Ammon's horn (tissue), 1 donor: Measurements from ENCODE around the gene GALP.
"Not testable (repeated sequence)": the region's sequence is repeated elsewhere in the genome, so short reads cannot be mapped to it uniquely, and the experiment has no call there.

Experiments
- DNase-seq: peaks from one replicate; pipeline ENCODE4 v3.0.0-alpha.2; 2016; ENCODE audit warnings: low spot score

Gene GALP

DNA sequence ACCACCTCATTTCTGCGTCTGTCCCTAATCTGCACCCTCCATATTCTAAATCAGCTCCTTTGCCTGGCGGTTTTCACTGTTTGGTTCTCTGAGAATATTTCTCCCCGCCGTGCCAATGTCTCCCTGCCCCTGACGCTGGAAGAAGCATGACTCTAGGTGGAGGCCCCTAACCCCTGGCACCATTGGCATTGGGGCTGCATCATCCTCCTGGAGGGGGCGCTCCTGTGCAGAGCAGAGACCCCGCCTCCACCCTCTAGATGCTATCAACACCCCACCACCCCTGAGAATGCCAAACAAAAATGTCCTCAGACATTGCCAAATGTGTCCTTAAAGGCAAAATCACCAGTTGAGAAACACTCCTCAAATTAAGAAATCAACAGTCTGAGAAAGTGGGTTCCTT, 15.3 kb downstream of the GALP start:
- DNase-seq = no peak

DNA sequence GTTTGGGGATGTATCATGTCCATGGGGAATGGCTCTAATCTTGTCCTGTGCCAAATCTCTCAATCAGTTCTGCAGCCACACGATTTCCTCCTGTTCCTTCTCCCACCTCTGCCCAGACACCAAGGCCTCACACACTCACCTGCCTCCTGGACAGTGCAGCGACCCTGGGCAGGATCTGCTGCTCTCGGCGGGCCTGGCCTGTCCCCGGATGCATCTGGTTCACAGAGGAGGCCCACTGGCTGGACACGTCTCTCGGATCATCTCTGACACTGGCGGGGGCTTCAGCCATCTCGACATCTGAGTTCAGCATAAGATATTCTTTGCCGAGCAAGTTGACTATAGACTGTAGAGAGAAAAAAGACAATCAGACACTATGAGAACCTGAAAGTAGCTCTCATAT, 15.9 kb downstream of the GALP start:
- DNase-seq = no peak

DNA sequence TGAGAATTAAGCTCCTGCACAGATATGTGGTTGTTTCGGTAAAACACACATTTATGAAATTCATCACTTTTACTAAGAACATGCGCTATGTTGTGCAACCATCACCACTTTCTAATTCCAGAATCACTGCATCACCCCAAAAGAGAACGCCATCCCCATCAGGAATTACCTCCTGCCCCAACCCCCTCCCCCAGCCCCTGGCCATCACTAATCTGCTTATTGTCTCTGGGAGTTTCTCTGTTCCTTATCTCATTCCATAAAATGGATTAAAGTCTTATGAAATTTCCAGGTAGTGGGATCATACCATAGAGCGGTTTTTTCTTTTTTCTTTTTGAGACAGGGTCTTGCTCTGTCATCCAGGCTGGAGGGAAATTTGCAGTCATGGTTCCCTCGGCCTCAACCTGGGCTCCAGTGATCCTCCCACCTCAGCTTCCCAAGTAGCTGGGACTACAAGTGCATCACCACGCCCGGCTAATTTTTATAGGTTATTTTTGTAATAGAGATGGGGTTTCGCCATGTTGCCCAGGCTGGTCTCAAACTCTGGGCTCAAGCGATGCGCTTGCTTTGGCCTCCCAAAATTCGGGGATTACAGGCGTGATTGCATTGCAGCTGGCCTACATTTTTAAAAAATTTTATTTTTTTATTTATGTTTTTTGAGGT, 18.3 kb downstream of the GALP start:
- DNase-seq = no peak

DNA sequence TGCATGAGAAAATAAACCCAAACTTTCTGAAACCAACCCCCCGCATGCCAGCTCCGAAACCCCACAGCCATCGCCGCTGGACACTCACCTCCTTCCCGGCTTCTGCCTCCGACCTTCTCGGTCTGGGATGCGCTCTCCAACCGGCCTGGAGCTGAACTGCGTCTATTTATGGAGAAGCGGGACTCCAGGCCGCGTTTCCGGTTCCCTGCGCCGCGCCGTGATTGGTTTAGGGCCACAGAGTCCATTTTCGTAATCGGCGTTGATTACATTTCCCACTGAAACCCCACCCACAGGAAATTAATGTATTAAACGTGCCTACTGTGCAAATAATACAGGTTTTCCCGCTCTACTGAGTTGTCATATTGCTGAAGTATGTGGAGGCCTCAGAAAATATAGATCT, 21.8 kb downstream of the GALP start, which contains the start of gene ZSCAN5B:
TSS of gene ZSCAN5B (minus strand) at position 138 of the 400 bp plus-strand sequence. CDS start 4,731 bp downstream, outside the sequence.
- DNase-seq = not testable (repeated sequence)

DNA sequence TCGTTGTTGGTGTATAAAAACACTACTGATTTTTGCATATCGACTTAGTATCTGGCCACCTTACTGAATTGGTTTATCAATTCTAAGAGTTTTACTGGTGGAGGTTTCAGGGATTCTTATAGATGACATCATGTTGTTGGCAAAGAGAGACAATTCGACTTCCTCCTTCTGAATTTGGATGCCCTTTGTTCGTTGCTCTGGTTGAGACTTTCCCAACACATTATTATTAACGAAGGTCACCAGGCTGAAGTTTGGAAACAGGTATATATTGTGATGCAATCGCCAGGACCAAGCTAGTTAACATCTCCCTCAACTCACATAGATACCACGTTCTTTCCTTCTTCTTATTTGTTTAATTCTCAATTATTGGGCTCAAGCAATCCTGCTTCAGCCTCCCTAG, 23.9 kb downstream of the GALP start:
- no peak for DNase-seq

DNA sequence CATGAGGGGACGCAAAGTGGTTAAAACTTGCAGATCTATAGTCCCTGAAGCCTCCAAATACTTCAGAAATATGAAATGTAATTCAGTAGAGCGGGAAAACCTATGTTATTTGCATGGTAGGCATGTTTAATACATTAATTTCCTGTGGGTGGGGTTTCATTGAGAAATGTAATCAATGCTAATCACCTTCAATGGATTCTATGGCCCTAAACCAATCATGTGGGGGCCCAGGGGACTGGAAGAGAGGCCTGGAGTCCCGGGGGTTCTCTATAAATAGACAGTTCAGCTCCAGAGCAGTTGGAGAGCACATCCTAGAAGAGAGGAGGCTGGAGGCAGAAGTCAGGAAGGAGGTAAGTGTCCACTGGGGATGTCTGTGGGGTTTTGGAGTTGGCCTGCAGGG, 26.2 kb downstream of the GALP start, which contains the start of gene ZSCAN5C:
TSS of gene ZSCAN5C (plus strand) at position 301 of the 400 bp plus-strand sequence. CDS start 3,641 bp downstream, outside the sequence.
- no peak for DNase-seq

DNA sequence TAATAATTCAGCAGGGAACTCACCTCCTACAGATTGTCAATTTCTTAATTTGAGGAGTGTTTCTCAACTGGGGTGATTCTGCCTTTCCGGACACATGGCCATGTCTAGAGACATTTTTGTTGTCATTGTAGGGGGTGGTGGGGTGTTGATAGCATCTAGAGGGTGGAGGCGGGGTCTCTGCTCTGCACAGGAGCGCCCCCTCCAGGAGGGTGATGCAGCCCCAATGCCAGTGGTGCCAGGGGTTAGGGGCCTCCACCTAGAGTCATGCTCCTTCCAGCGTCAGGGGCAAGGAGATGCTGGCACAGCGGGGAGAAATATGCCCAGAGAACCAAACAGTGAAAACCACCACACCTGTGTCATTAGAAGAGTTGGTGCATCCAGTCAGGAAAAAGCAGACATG, 31.8 kb downstream of the GALP start:
- DNase-seq = not testable (repeated sequence)

DNA sequence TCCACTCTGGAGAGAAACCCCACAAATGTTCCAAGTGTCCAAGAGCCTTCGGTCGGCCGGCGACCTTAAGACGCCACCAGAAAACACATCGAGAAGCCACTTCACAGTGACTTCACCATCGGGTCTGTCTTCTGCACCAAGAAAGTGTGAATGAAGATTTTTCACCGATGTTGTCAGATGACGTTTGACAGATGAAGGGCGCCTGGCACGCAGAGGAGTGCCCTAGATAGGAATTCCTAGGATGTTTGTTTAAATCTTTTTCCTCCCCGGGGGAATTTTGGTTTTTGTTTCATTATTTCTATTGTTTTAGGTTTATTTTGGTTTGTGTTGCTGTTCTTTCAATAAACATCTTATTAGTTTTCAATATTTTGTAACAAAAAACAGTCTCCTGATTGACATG, 33.3 kb downstream of the GALP start:
- DNase-seq = no peak

DNA sequence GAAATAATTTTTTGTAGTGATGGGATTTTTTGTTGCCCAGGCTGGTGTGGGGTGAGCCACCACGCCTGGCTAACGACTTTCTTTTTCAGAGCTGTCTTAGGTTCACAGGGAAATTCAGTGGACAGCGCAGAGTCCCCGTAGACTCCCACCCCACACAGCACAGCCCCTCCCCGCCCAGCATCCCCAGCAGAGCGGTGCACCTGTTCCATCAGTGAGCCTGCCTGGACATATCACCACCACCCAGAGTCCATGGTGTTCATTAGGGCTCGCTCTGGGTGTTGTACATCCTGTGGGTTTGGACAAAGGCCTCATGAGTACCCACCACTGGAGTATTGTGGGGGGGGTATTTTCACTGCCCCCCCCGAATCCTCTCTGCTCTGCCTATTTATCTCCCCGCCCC, 34.2 kb downstream of the GALP start:
- DNase-seq = not testable (repeated sequence)

DNA sequence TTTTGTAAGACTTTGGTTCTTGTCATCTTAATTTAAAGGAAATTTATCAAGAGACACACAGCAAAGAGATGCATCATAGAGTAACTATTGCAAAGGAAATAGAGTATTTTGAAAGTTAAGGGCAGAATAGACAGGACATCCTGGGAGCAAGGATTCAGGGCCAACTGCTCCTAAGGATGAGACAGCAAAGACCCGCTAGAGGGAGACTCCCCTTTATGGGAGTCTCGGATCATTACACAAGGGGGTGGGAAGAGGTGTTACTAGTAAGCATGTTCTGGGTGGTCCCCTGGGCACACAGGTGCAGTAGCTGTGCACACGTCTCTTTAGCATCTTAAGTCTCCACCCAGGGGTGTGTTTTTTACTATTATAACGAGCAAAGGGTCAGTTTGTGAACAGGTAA, 35.9 kb downstream of the GALP start:
- no peak for DNase-seq

DNA sequence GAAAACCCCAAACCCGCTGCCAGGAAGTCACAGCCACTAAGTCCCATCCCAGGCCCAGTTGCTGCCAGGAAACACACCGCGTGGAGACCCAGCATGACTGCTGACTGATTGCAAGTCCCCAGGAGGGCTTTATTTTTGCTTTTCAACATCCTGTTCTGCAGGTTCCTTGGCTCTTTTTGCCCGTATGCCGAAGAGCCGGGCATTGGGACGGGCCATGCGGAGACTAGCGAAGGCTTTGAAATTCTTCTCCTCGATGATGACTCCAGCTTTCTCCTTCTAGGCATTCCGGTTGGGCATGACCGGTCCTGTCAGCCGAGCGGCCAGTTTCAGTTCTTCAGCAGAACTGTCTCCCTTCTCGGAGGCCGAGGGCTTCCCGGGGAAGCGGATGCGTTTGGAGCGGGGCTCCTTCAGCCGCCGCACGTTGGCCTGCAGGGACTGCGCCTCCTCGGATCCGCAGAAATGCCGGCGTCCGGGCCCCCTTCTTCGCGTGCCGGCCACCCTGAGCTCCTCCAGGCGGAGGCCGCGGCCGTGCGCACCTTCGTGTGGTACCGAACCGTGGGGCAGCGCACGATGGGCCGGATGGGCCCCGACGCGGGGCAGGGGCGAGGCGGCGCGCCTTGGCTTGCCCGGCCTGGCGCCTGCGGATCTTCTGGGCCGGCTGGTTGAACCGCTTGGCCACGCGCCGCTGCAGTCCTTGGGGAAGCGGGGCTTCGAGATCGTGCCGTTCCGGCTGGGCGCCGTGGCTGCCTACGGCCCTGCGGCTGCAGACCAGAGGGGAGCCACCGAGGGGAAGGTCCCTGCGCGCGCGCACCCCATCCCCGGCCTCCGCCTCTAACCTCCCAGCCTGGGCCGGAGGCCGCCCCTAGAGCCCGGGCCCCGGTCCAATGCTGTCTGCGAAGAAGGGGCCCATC, 41.5 kb downstream of the GALP start:
- DNase-seq = peak; percentile 3

DNA sequence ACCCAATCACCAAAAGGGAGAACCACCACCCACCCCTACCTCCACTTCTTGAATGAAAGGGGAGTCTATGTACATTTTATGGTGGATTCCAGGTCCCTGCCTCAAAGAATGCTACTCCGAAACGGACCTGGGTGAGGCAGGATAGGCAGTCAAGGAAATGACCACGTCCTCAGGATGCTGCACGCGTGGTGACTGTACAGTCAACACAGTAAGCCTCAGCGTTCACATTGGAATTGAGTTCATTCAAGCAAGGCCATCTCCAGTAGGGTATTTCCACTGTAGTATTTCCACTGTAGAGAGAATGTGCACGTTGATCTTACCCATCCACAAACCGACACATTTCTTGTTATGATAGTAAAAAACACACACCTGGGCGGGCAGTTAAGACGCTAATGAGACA, 43.2 kb downstream of the GALP start:
- DNase-seq = no peak

DNA sequence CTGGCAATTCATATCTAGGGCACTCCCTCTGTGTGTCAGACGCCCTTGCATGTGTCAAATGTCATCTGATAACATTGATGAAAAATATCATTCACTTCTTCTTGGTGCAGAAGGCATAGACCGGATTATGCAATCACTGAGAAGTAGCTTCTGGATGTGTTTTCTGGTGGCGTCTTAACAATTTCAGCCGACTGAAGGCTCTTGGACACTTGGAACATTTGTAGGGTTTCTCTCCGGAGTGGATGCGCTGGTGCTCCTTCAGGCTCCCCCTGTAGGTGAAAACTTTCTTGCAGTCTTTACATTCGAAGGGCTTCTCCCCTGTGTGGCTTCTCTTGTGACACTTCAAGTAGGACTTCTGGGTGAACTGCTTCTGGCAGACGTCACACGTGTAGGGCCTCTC, 45.6 kb downstream of the GALP start:
- DNase-seq = not testable (repeated sequence)

DNA sequence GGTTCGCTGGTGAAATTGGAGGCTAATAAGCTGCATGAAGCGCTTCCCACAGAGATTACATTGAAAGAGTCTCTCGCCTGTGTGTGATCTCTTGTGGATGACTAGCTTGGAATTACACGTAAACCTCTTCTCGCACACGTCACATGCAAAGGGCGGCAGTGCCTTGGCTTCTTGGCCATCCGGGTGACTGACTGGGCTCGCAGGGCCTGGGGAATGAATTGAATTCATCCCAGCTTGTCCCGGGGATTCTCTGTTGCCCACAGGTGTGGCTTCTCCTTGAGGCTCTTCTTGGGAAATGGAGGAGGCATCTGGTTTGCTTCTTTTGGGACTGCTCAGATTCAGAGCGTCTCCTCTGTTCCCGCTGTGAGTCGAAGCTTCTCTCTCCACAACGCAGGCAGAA, 46.0 kb downstream of the GALP start:
- DNase-seq = no peak

DNA sequence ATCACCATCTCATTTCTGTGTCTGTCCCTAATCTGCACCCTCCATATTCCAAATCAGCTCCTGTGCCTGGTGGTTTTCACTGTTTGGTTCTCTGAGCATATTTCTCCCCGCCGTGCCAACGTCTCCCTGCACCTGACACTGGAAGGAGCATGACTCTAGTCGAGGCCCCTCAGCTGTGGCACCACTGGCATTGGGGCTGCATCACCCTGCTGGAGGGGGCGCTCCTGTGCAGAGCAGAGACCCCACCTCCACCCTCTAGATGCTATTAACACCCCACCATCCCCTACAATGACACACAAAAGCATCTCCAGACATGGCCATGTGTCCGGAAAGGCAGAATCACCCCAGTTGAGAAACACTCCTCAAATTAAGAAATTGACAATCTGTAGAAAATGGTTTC, 47.1 kb downstream of the GALP start:
- no peak for DNase-seq

DNA sequence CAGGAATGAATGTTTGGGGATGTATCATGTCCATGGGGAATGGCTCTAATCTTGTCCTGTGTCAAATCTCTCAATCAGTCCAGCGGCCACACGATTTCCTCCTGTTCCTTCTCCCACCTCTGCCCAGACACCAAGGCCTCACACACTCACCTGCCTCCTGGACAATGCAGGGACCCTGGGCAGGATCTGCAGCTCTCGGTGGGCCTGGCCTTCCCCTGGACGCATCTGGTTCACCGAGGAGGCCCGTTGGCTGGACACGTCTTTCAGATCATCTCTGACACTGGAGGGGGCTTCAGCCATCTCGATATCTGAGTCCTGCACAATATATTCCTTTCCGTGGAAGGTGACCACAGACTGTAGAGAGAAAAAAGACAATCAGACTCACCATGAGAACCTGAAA, 47.7 kb downstream of the GALP start:
- no peak for DNase-seq
